ENCODE data around the gene YAP1.
"Not testable (repeated sequence)": the region's sequence is repeated elsewhere in the genome, so short reads cannot be mapped to it uniquely, and the experiment has no call there.

The YAP1 gene

DNA sequence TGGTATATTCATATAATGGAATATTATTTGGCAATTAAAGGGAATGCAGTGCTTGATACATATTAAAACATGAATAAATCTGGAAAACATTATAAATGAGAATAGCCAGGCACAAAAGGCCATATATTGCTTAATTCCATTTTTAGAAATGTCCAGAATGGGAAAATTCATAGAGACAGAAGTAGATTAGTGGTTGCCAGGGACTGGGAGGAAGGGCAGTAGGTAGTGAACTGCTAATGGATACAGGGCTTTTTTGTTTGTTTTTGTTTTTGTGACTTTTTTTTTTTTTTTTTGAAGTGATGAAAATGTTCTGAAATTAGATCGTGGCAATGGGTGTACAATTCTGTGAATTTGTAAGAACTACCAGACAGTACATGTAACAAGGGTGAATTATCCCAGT is 86.1 kb downstream of the YAP1 start:
- DNase-seq (ENCODE audit: extremely low read depth in 1 of 2, low read depth in 1 of 2) = no peak

DNA sequence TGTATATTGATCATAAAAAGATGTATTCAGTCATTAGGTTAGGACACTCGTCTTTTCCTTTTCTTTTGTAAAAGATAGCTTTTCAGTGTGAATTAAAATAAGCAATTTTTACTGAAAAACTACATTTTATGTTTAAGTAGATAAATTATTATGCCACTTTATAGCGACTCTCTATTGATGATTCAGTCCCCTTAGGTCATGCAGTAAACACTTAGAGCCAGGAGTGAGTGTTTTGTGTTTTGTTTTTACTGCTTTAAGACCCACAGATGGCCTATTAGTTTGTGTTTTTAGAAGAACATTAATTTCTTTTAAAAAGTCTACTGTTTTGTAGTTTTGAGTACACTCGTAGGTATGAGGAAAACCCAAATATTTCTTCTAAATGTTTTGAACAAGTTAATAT is 86.6 kb downstream of the YAP1 start:
- no peak for DNase-seq (ENCODE audit: extremely low read depth in 1 of 2, low read depth in 1 of 2)

DNA sequence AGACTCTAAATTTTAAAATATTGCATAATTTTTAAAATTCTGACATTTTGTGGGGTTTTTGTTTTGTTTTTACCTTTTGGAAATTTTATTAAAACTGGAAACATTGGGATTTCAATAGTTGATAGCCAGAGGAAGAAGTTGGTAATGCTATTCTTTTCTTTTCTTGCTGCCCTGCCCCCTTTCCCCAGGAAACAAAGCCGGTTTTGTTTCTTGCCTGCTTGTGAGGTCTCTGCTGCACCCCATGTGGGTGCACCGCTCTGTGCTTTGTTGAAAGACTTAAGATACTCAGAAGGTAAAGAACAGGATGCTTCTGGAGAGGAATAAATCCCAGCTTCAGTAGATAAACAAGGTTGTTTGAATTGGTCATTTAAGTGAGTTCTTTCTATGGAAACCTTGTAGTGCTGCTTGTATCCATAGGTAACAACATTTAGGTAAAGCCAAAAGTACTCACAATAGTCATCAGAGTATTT is 87.5 kb downstream of the YAP1 start:
- DNase-seq (ENCODE audit: extremely low read depth in 1 of 2, low read depth in 1 of 2) = no peak

DNA sequence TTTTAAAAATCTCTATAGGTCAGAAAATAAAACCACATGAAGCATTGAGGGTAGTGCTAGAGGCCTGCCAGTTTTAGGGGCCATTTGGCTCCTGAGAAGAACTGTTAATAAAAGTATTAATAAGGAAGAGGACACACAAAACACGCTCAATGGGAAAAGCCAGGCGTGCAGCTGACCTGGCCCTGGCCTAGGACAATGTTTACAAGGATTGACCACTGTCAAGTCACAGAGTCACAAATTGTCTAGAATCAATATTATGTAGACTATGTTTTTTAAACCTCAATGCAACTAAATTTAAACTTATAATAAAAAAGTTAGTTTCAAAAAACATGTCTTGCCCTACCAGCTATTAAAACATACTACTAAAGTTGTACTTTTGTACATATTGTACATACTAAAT is 89.4 kb downstream of the YAP1 start:
- no peak for DNase-seq (ENCODE audit: extremely low read depth in 1 of 2, low read depth in 1 of 2)

GRCh38 chr11:102200325-102200724 is 90.1 kb downstream of the YAP1 start:
- DNase-seq (ENCODE audit: extremely low read depth in 1 of 2, low read depth in 1 of 2) = not testable (repeated sequence)

GRCh38 chr11:102201776-102202175 is 91.5 kb downstream of the YAP1 start:
- DNase-seq (ENCODE audit: extremely low read depth in 1 of 2, low read depth in 1 of 2) = no peak

- no peak for DNase-seq (ENCODE audit: extremely low read depth in 1 of 2, low read depth in 1 of 2)
Observed at GRCh38 chr11:102202972-102203371, 92.7 kb downstream of the YAP1 start.

DNA sequence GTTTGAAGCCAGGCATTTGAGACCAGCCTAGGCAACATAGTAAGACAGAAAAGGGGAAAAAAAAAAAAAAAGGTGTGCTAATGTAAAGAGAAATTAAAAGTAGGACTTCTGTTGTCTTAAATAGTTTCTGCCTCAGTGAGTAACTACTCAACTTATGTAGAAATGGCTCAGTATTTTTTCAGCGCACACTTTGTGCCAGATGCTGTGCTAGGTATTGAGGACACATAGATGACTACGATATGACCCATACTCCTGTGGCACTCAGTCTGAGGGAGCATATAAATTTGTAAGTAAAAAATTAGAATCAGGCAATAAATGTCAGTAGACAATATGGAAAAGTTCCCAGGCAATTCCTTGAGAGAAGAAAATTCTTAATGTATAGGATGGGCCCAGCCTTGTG is 93.9 kb downstream of the YAP1 start:
- no peak for DNase-seq (ENCODE audit: extremely low read depth in 1 of 2, low read depth in 1 of 2)

- no peak for DNase-seq (ENCODE audit: extremely low read depth in 1 of 2, low read depth in 1 of 2)
Observed at GRCh38 chr11:102205805-102206204, 95.6 kb downstream of the YAP1 start.

GRCh38 chr11:102208835-102209234 is 98.6 kb downstream of the YAP1 start:
- DNase-seq (ENCODE audit: extremely low read depth in 1 of 2, low read depth in 1 of 2) = no peak

GRCh38 chr11:102214623-102215022 is 104.4 kb downstream of the YAP1 start:
- DNase-seq (ENCODE audit: extremely low read depth in 1 of 2, low read depth in 1 of 2) = no peak

GRCh38 chr11:102216433-102217075 is 106.3 kb downstream of the YAP1 start:
- DNase-seq (ENCODE audit: extremely low read depth in 1 of 2, low read depth in 1 of 2) = no peak

- no peak for DNase-seq (ENCODE audit: extremely low read depth in 1 of 2, low read depth in 1 of 2)
Observed at GRCh38 chr11:102220728-102221467, 110.7 kb downstream of the YAP1 start.

GRCh38 chr11:102223859-102224258 is 113.6 kb downstream of the YAP1 start:
- no peak for DNase-seq (ENCODE audit: extremely low read depth in 1 of 2, low read depth in 1 of 2)

DNA sequence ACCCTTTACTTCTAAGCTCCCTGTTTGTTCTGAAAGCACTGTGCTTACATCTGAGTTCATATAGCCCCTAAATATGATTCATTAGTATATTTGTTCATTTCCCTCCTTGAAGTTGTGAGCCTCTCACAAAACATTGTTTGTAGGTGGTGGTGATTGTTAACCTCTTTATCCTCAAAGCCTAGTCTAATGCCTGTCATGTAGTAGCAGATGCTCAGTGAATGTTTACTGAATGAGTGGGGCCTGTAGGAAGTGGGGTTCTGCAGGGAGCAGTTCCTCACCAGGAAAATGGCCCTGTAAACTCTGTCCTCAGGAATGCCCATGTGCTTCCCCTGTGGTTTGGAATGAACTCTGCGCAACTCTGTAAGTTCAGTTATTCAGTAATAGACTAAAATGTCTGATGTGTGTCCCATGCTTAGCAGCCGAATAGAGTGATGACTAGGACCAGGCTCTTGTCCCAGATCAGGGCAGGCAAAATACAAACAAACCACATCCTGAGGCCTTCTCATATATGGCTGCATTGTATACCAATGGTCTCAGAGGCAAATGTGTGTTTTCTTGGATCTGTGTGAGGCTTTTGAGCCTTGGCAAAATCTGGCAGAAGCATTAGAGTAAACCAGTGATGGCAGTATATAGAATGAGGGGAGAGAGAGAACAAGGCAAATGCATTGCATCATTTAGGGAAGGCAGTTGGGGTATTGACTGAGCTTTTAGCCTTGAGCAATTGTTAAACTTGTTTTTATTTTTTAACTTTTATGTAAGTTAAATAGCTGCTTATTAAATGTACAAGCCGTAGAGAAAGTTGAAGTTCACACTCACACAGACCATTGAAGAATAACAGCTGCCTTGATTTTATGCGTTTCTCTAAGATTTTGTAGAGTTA is 115.7 kb downstream of the YAP1 start:
- DNase-seq (ENCODE audit: extremely low read depth in 1 of 2, low read depth in 1 of 2) = no peak

GRCh38 chr11:102226702-102227490 is 116.6 kb downstream of the YAP1 start:
- DNase-seq (ENCODE audit: extremely low read depth in 1 of 2, low read depth in 1 of 2) = no peak

DNA sequence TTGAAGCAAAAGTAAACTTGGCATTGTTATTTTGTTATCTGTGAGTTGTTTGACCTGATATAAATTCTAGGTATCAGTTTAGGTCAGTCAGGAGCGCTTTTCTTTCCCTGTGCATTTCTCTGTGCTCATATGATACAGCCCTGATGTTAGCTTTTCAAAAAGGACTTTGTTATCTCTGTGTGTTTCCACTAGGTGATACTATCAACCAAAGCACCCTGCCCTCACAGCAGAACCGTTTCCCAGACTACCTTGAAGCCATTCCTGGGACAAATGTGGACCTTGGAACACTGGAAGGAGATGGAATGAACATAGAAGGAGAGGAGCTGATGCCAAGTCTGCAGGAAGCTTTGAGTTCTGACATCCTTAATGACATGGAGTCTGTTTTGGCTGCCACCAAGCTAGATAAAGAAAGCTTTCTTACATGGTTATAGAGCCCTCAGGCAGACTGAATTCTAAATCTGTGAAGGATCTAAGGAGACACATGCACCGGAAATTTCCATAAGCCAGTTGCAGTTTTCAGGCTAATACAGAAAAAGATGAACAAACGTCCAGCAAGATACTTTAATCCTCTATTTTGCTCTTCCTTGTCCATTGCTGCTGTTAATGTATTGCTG is 119.4 kb downstream of the YAP1 start:
- DNase-seq (ENCODE audit: extremely low read depth in 1 of 2, low read depth in 1 of 2) = no peak

DNA sequence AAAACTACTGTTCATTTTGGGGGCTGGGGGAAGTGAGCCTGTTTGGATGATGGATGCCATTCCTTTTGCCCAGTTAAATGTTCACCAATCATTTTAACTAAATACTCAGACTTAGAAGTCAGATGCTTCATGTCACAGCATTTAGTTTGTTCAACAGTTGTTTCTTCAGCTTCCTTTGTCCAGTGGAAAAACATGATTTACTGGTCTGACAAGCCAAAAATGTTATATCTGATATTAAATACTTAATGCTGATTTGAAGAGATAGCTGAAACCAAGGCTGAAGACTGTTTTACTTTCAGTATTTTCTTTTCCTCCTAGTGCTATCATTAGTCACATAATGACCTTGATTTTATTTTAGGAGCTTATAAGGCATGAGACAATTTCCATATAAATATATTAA is 119.9 kb downstream of the YAP1 start:
- no peak for DNase-seq (ENCODE audit: extremely low read depth in 1 of 2, low read depth in 1 of 2)

GRCh38 chr11:102230911-102231310 is 120.7 kb downstream of the YAP1 start:
- no peak for DNase-seq (ENCODE audit: extremely low read depth in 1 of 2, low read depth in 1 of 2)

DNA sequence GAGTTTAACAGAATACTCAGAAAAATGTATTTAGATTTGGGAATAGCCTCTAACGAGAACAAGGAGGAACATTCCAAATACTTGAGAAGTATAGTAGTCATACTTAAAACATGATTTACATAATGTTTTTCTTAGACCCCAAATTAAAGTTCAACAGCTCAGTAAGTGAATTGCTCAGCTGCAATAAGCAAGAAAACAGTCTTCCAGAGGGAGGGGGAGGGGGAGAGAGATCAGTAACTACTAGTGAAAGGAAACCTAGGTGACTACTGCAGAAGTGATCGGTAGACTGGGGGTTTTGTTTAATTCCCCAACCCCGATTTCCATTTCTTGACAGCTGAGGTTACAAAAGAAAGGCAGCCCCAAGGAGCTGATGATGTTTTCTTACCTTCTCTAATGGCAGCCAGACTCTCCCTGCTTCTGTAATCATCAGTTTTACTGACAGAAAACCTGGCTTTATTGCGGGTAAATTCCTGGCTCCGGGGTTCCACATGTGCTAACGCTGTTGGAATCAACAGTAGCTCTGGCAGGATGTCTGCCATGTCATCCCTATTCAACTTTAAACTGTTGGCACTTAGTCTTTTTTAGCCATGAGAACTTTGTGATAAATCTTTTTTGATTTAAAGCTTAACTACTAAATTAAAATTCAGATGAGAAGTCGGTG is 124.7 kb downstream of the YAP1 start:
- DNase-seq (ENCODE audit: extremely low read depth in 1 of 2, low read depth in 1 of 2) = no peak
